Effector memory CD8-positive, alpha-beta T cell (primary cell): Measurements from ENCODE around the gene IL12RB2.

Experiments used
- ATAC-seq: fragments of 150-1000 bp; cut with Tn5 transposase; replicated peaks from 2 replicates; pipeline ENCODE4 v1.10.0; 2021; ENCODE audit warnings: mild to moderate bottlenecking, moderate library complexity
- DNase-seq, 3 experiments: peaks; one replicate each; pipeline ENCODE4 v3.0.0; 2021
- H3K27ac Mint-ChIP-seq, 2 donors: one replicate each; pipeline ENCODE4 v1.8.0; 2022; ENCODE audit warnings: mild to moderate bottlenecking in 2 of 2, mixed read lengths in 2 of 2, moderate library complexity in 2 of 2
- H3K27me3 Mint-ChIP-seq, 2 donors: one replicate each; pipeline ENCODE4 v1.8.0; 2022; ENCODE audit warnings: mixed read lengths in 2 of 2
- H3K36me3 Mint-ChIP-seq: one replicate; pipeline ENCODE4 v1.8.0; 2022; ENCODE audit warnings: mild to moderate bottlenecking, moderate library complexity, mixed read lengths; ENCODE audit not compliant: insufficient read depth
- H3K4me1 Mint-ChIP-seq, 2 donors: one replicate each; pipeline ENCODE4 v1.8.0; 2022; ENCODE audit warnings: low read depth in 2 of 2, mixed read lengths in 2 of 2
- H3K4me3 Mint-ChIP-seq, 2 donors: one replicate each; pipeline ENCODE4 v1.8.0; 2022; ENCODE audit warnings: mild to moderate bottlenecking in 2 of 2, mixed read lengths in 2 of 2, moderate library complexity in 2 of 2
- H3K9me3 Mint-ChIP-seq, 2 donors: one replicate each; pipeline ENCODE4 v1.8.0; 2022; ENCODE audit warnings: mixed read lengths in 2 of 2

Gene IL12RB2

GRCh38 chr1:67342076-67342890, 34.6 kb downstream of the IL12RB2 start:
- peak; percentile 58 for ATAC-seq
- DNase-seq: no peak
- Mint-ChIP-seq H3K27me3 (no peaks in the 10 kb centered on the region), H3K4me1 (peaks cover 30 to 44% of the 10 kb centered on the region in 2 donors), H3K4me3 (no peak overlapping the region), H3K36me3 (peaks cover 5% of the 10 kb centered on the region), H3K27ac (peak overlapping the region; percentile 36 to 41), H3K9me3 (no peaks in the 10 kb centered on the region)

GRCh38 chr1:67345556-67345955, 37.9 kb downstream of the IL12RB2 start:
- Mint-ChIP-seq H3K27me3 (no peaks in the 10 kb centered on the region), H3K4me3 (no peak overlapping the region), H3K27ac (no peak overlapping the region), H3K36me3 (peaks cover 5% of the 10 kb centered on the region), H3K4me1 (peaks cover 18 to 29% of the 10 kb centered on the region in 2 donors), H3K9me3 (no peaks in the 10 kb centered on the region)
- DNase-seq (no peak), ATAC-seq (no peak)

- Mint-ChIP-seq H3K4me1 (peaks cover 8 to 19% of the 10 kb centered on the region in 2 donors), H3K36me3 (peaks cover 5% of the 10 kb centered on the region)
Observed at GRCh38 chr1:67346982-67347381, 39.3 kb downstream of the IL12RB2 start.

GRCh38 chr1:67347688-67348472, 40.2 kb downstream of the IL12RB2 start:
- Mint-ChIP-seq H3K36me3 (peaks cover 5% of the 10 kb centered on the region), H3K9me3 (no peaks in the 10 kb centered on the region), H3K27ac (peak overlapping the region in 1 of 2 donors; percentile 5), H3K4me1 (peaks cover 4 to 13% of the 10 kb centered on the region in 2 donors), H3K4me3 (no peak overlapping the region), H3K27me3 (no peaks in the 10 kb centered on the region)
- DNase-seq (no peak), ATAC-seq (no peak)

More at GRCh38 chr1:67346982-67347381, 39.3 kb downstream of the IL12RB2 start:
- Mint-ChIP-seq H3K27ac (no peak overlapping the region), H3K9me3 (no peaks in the 10 kb centered on the region), H3K4me3 (no peak overlapping the region), H3K27me3 (no peaks in the 10 kb centered on the region)
- no peak for ATAC-seq
- no peak for DNase-seq

- ATAC-seq: no peak
- peaks cover 2 to 9% of the 10 kb centered on the region in 2 donors for H3K4me1 Mint-ChIP-seq
- H3K27me3 Mint-ChIP-seq: no peaks in the 10 kb centered on the region
- H3K36me3 Mint-ChIP-seq: peaks cover 2% of the 10 kb centered on the region
- no peaks in the 10 kb centered on the region for H3K9me3 Mint-ChIP-seq
- DNase-seq: no peak
- H3K4me3 Mint-ChIP-seq: no peak overlapping the region
- no peak overlapping the region for H3K27ac Mint-ChIP-seq
Observed at GRCh38 chr1:67348586-67349252, 41.0 kb downstream of the IL12RB2 start.

GRCh38 chr1:67350783-67351182, 43.1 kb downstream of the IL12RB2 start:
- Mint-ChIP-seq H3K36me3 (no peaks in the 10 kb centered on the region), H3K4me1 (peaks cover 0 to 6% of the 10 kb centered on the region in 2 donors), H3K4me3 (no peak overlapping the region), H3K27me3 (no peaks in the 10 kb centered on the region), H3K27ac (no peak overlapping the region), H3K9me3 (no peaks in the 10 kb centered on the region)
- peak; percentile 45 for ATAC-seq
- no peak for DNase-seq

- Mint-ChIP-seq H3K27me3 (no peaks in the 10 kb centered on the region), H3K4me1 (peaks cover 0 to 6% of the 10 kb centered on the region in 2 donors), H3K27ac (no peak overlapping the region), H3K9me3 (no peaks in the 10 kb centered on the region), H3K4me3 (no peak overlapping the region), H3K36me3 (no peaks in the 10 kb centered on the region)
- DNase-seq: no peak
- ATAC-seq: no peak
Observed at GRCh38 chr1:67352211-67352610, 44.5 kb downstream of the IL12RB2 start.

GRCh38 chr1:67355745-67356424, 48.2 kb downstream of the IL12RB2 start:
- no peaks in the 10 kb centered on the region for H3K4me1 Mint-ChIP-seq
- DNase-seq (no peak), ATAC-seq (no peak)
- no peaks in the 10 kb centered on the region for H3K36me3 Mint-ChIP-seq
- no peaks in the 10 kb centered on the region for H3K27me3 Mint-ChIP-seq
- no peak overlapping the region for H3K27ac Mint-ChIP-seq
- no peaks in the 10 kb centered on the region for H3K9me3 Mint-ChIP-seq
- H3K4me3 Mint-ChIP-seq: no peak overlapping the region

GRCh38 chr1:67359592-67359991, 51.9 kb downstream of the IL12RB2 start:
- Mint-ChIP-seq H3K36me3 (no peaks in the 10 kb centered on the region), H3K27ac (no peak overlapping the region), H3K27me3 (no peaks in the 10 kb centered on the region), H3K9me3 (no peaks in the 10 kb centered on the region), H3K4me3 (no peak overlapping the region), H3K4me1 (no peaks in the 10 kb centered on the region)
- DNase-seq (no peak), ATAC-seq (peak; percentile 26)

GRCh38 chr1:67361641-67362040, 54.0 kb downstream of the IL12RB2 start:
- Mint-ChIP-seq H3K27ac (no peak overlapping the region), H3K27me3 (no peaks in the 10 kb centered on the region), H3K36me3 (no peaks in the 10 kb centered on the region), H3K4me1 (no peaks in the 10 kb centered on the region), H3K9me3 (no peaks in the 10 kb centered on the region), H3K4me3 (no peak overlapping the region)
- DNase-seq (no peak), ATAC-seq (no peak)

GRCh38 chr1:67367370-67368045, 59.8 kb downstream of the IL12RB2 start:
- Mint-ChIP-seq H3K27me3 (no peaks in the 10 kb centered on the region), H3K9me3 (no peaks in the 10 kb centered on the region), H3K4me1 (no peaks in the 10 kb centered on the region), H3K36me3 (no peaks in the 10 kb centered on the region), H3K4me3 (no peak overlapping the region), H3K27ac (no peak overlapping the region)
- DNase-seq (no peak), ATAC-seq (no peak)

- no peaks in the 10 kb centered on the region for H3K27me3 Mint-ChIP-seq
- no peak overlapping the region for H3K4me3 Mint-ChIP-seq
- ATAC-seq: no peak
- no peak for DNase-seq
- no peaks in the 10 kb centered on the region for H3K4me1 Mint-ChIP-seq
- H3K9me3 Mint-ChIP-seq: no peaks in the 10 kb centered on the region
- no peaks in the 10 kb centered on the region for H3K36me3 Mint-ChIP-seq
- no peak overlapping the region for H3K27ac Mint-ChIP-seq
Observed at GRCh38 chr1:67368046-67368514, 60.4 kb downstream of the IL12RB2 start.
